CD14-positive monocyte (primary cell): Measurements from ENCODE around the gene CEACAM18. TPM values are rescaled to one million over a fixed set of nuclear protein-coding genes. Genes with fewer than 3 reads are reported as not detected.
A peak's percentile ranks its signal among the peaks of the same experiment; 100 is the strongest.
"Not testable (repeated sequence)": the region's sequence is repeated elsewhere in the genome, so short reads cannot be mapped to it uniquely, and the experiment has no call there.

Experiments
- DNase-seq, 3 donors: peaks; one replicate each; pipeline ENCODE4 v3.0.0-alpha.2; 2011 to 2022
- H2AFZ ChIP-seq: 2 replicates; pipeline ENCODE4 v1.6.0; 2012; ENCODE audit warnings: mild to moderate bottlenecking, low read depth, low read length, inconsistent platforms; ENCODE audit not compliant: insufficient read depth, poor library complexity, severe bottlenecking
- H3K27ac ChIP-seq, 2 donors: 1 replicate in 1 of 2; 2 replicates in 1 of 2; pipeline ENCODE4 v1.5.1; 2012 to 2013; ENCODE audit warnings: low read length in 2 of 2, control low read depth in 1 of 2, inconsistent platforms in 1 of 2, low read depth in 1 of 2, mild to moderate bottlenecking in 1 of 2
- H3K27me3 ChIP-seq, 2 donors: one replicate each; pipeline versions ENCODE4 v1.6.0 to v1.6.1; 2011 to 2013; ENCODE audit warnings: low read length in 2 of 2; ENCODE audit not compliant: control insufficient read depth in 2 of 2, insufficient read depth in 2 of 2
- H3K36me3 ChIP-seq, 2 donors: replicated peaks in 1 of 2; 1 replicate in 1 of 2; 2 replicates in 1 of 2; pipeline versions ENCODE4 v1.5.1 to v1.6.1; 2012 to 2013; ENCODE audit warnings: low read length in 2 of 2, control low read depth in 1 of 2, inconsistent platforms in 1 of 2, mild to moderate bottlenecking in 1 of 2; ENCODE audit not compliant: insufficient read depth in 2 of 2, control insufficient read depth in 1 of 2
- H3K4me1 ChIP-seq, 2 donors: 1 replicate in 1 of 2; 2 replicates in 1 of 2; pipeline versions ENCODE4 v1.5.1 to v1.6.1; 2012 to 2013; ENCODE audit warnings: low read length in 2 of 2, control low read depth in 1 of 2, inconsistent platforms in 1 of 2, mild to moderate bottlenecking in 1 of 2, moderate library complexity in 1 of 2; ENCODE audit not compliant: insufficient read depth in 2 of 2, control insufficient read depth in 1 of 2
- H3K4me2 ChIP-seq: replicated peaks from 2 replicates; pipeline ENCODE3; 2012; ENCODE audit warnings: low read length, moderate library complexity, mild to moderate bottlenecking; ENCODE audit not compliant: poor library complexity, severe bottlenecking; ENCODE audit errors: extremely low read depth
- H3K4me3 ChIP-seq, 3 experiments: fragments of 200-600 bp in 1 of 3; sonication (generic) in 1 of 3; replicated peaks in 1 of 3; 1 replicate in 2 of 3; 2 replicates in 1 of 3; pipeline ENCODE4 v1.5.1; 2011 to 2013; ENCODE audit warnings: low read length in 3 of 3, mild to moderate bottlenecking in 3 of 3, control low read depth in 2 of 3, low read depth in 2 of 3, inconsistent platforms in 1 of 3, moderate library complexity in 1 of 3
- H3K79me2 ChIP-seq: 2 replicates; pipeline ENCODE4 v1.6.0; 2012; ENCODE audit warnings: mild to moderate bottlenecking, control low read depth, inconsistent platforms, low read length, moderate library complexity; ENCODE audit not compliant: insufficient read depth
- H3K9ac ChIP-seq: 2 replicates; pipeline ENCODE4 v1.6.0; 2017; ENCODE audit warnings: low read length, mild to moderate bottlenecking; ENCODE audit not compliant: insufficient read depth, poor library complexity, severe bottlenecking
- H3K9me3 ChIP-seq, 2 donors: replicated peaks in 1 of 2; 1 replicate in 1 of 2; 2 replicates in 1 of 2; pipeline versions ENCODE4 v1.5.1 to v1.6.1; 2012 to 2013; ENCODE audit warnings: low read length in 2 of 2, control low read depth in 1 of 2; ENCODE audit not compliant: control insufficient read depth in 1 of 2, insufficient read depth in 1 of 2
- H4K20me1 ChIP-seq: 2 replicates; pipeline ENCODE4 v1.6.0; 2012; ENCODE audit warnings: mild to moderate bottlenecking, low read length, control low read depth, moderate library complexity; ENCODE audit not compliant: insufficient read depth
- H3K27ac Mint-ChIP-seq, 7 donors: one replicate each; pipeline ENCODE4 v1.8.0; 2020; ENCODE audit warnings: mild to moderate bottlenecking in 7 of 7, mixed read lengths in 7 of 7, moderate library complexity in 6 of 7, inconsistent platforms in 2 of 7
- H3K27me3 Mint-ChIP-seq, 3 donors: one replicate each; pipeline ENCODE4 v1.8.0; 2021 to 2022; ENCODE audit warnings: low read depth in 3 of 3, mild to moderate bottlenecking in 3 of 3, mixed read lengths in 3 of 3, moderate library complexity in 3 of 3, inconsistent platforms in 1 of 3
- H3K36me3 Mint-ChIP-seq, 2 donors: one replicate each; pipeline ENCODE4 v1.8.0; 2020; ENCODE audit warnings: mixed read lengths in 2 of 2, inconsistent platforms in 1 of 2, mild to moderate bottlenecking in 1 of 2
- H3K4me1 Mint-ChIP-seq: one replicate; pipeline ENCODE4 v1.8.0; 2020; ENCODE audit warnings: mild to moderate bottlenecking, mixed read lengths
- H3K4me3 Mint-ChIP-seq, 2 donors: one replicate each; pipeline ENCODE4 v1.8.0; 2020; ENCODE audit warnings: mild to moderate bottlenecking in 2 of 2, mixed read lengths in 2 of 2, moderate library complexity in 1 of 2
- H3K9me3 Mint-ChIP-seq, 7 donors: one replicate each; pipeline ENCODE4 v1.8.0; 2020 to 2022; ENCODE audit warnings: mixed read lengths in 7 of 7, mild to moderate bottlenecking in 6 of 7, moderate library complexity in 6 of 7, inconsistent platforms in 2 of 7
- CTCF ChIP-seq: fragments of 200-600 bp; IDR thresholded peaks from one replicate; pipeline ENCODE4 v1.8.0; 2022; ENCODE audit warnings: antibody characterized with exemption, mild to moderate bottlenecking
- WGBS: methylation state at CpG from one replicate; pipeline ENCODE4 v1.1.5; 2013; ENCODE audit warnings: missing lambda C conversion rate; ENCODE audit not compliant: insufficient coverage; 5-methylcytosine and 5-hydroxymethylcytosine counted together
- intact Hi-C, 2 donors: fragments of 100-400 bp; cut with micrococcal nuclease; formaldehyde crosslinking; loops; one replicate each; pipeline versions ENCODE4 v1.15.0 to v1.15.1; 2023
- polyA plus RNA-seq, 3 donors: library from polyadenylated mRNA; depleted of rRNA in 1 of 3; unstranded in 2 of 3; stranded (reverse) in 1 of 3; fragments of 300-500 nt in 2 of 3; fragments of >200 nt in 1 of 3; fragmentation: Illumina TruSeq in 2 of 3; gene quantifications; 1 replicate in 2 of 3; 2 replicates in 1 of 3; pipeline ENCODE4 v1.2.3, GENCODE V29; 2012 to 2021

Gene CEACAM18
- polyA plus RNA-seq, 3 donors: not detected

GRCh38 chr19:51441410-51442390 is 36.6 kb upstream of the CEACAM18 start:
- no peaks in the 10 kb centered on the region for H4K20me1 ChIP-seq
- Mint-ChIP-seq H3K4me3 (peak overlapping the region; percentile 20 to 87), H3K27me3 (peaks cover 34 to 44% (median 35%) of the 10 kb centered on the region in 3 donors), H3K9me3 (peaks cover 0 to 7% (median 5%) of the 10 kb centered on the region in 7 donors), H3K4me1 (peaks cover 22% of the 10 kb centered on the region), H3K27ac (peak overlapping the region in 4 of 7 donors; percentile 28 to 82 (median 60)), H3K36me3 (peaks cover 0 to 2% of the 10 kb centered on the region in 2 donors)
- H3K9me3 ChIP-seq: peaks cover 0 to 4% of the 10 kb centered on the region in 2 donors
- intact Hi-C loops: no loop called here
- TF ChIP-seq CTCF: no peak
- H3K79me2 ChIP-seq: no peaks in the 10 kb centered on the region
- H3K4me1 ChIP-seq: peaks cover 16 to 26% of the 10 kb centered on the region in 2 donors
- H3K4me3 ChIP-seq: peak overlapping the region in 1 of 3 experiments; percentile 41
- H3K36me3 ChIP-seq: no peaks in the 10 kb centered on the region
- no peak overlapping the region for H3K27ac ChIP-seq
- peak overlapping the region; percentile 21 for H3K4me2 ChIP-seq
- H3K27me3 ChIP-seq: peaks cover 20 to 36% of the 10 kb centered on the region in 2 donors
- WGBS: 27% methylated on average over 10 of the region's 31 CpGs
- no peak overlapping the region for H2AFZ ChIP-seq
- DNase-seq: peak; percentile 51 to 88 (median 54)
- H3K9ac ChIP-seq: no peak overlapping the region

GRCh38 chr19:51447510-51447909 is 30.8 kb upstream of the CEACAM18 start:
- H3K27ac Mint-ChIP-seq, H2AFZ ChIP-seq, H3K4me3 Mint-ChIP-seq, H3K4me1 ChIP-seq, H3K4me1 Mint-ChIP-seq, H3K9ac ChIP-seq, H3K4me3 ChIP-seq, H3K36me3 Mint-ChIP-seq, H3K79me2 ChIP-seq, H4K20me1 ChIP-seq, H3K36me3 ChIP-seq, H3K4me2 ChIP-seq, intact Hi-C loops, DNase-seq, H3K27ac ChIP-seq: not testable (repeated sequence)
- peaks cover 5 to 15% of the 10 kb centered on the region in 2 donors for H3K27me3 ChIP-seq
- peaks cover 11 to 13% of the 10 kb centered on the region in 2 donors for H3K9me3 ChIP-seq
- Mint-ChIP-seq H3K27me3 (peaks cover 20 to 38% (median 31%) of the 10 kb centered on the region in 3 donors), H3K9me3 (peaks cover 12 to 26% (median 19%) of the 10 kb centered on the region in 7 donors)
- 100% methylated on average over 1 of the region's 3 CpGs for WGBS
